ENCODE measurements around the gene TTLL8.

Gene TTLL8

DNA sequence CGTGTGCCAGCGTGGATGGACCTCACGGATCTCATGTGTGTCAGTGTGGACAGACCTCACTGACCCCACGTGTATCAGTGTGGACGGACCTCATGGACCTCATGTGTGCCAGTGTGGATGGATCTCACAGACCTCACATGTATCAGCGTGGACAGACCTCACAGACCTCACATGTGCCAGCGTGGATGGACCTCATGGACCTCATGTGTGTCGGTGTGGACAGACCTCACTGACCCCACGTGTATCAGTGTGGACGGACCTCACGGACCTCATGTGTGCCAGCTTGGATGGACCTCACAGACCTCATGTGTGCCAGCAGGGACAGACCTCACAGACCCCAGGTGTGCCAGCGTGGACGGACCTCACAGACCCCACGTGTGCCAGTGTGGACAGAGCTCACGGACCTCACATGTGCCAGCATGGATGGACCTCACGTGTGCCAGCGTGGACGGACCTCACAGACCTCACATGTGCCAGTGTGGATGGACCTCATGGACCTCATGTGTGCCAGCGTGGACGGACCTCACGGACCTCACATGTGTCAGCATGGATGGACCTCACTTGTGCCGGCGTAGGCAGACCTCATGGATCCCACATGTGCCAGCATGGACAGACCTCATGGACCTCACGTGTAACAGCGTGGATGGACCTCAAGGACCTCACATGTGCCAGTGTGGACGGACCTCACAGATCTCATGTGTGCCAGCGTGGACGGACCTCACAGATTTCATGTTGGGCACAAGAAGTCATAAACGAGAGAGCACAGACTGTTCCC is 18.2 kb downstream of the TTLL8 start:
- no peak for DNase-seq

DNA sequence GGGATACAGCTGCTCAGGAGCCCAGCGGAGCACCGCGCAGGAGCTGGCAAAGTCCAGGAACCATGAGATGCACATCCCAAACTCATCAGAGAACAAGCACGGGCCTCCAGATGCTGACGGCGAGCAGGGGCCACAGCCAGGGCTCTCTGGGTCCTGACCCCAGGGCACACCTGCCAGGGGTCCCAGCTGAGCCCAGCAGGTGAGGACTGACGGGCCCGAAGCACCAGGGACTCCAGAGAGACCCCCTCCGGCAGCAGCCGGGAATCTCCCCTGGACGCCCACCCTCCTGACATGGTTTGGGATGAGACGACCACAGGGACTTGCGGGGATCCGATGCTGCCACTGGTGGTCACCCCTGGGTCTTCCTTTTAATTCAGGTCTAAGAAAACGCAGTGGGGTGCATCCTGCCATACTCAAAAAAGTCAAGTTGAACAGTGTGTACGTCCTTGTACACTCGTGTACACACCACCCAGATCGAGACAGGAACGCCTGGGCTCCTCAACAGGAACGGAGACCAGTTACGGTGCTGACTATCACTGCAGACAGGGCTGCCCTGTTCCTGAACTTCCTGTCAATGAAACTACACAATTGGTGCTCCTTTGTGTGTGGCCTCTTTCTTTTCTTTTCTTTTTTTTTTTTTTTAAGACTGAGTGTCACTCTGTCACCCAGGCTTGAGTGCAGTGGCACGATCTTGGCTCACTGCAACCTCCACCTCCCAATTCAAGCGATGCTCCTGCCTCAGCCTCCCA is 21.9 kb downstream of the TTLL8 start:
- no peak for DNase-seq

DNA sequence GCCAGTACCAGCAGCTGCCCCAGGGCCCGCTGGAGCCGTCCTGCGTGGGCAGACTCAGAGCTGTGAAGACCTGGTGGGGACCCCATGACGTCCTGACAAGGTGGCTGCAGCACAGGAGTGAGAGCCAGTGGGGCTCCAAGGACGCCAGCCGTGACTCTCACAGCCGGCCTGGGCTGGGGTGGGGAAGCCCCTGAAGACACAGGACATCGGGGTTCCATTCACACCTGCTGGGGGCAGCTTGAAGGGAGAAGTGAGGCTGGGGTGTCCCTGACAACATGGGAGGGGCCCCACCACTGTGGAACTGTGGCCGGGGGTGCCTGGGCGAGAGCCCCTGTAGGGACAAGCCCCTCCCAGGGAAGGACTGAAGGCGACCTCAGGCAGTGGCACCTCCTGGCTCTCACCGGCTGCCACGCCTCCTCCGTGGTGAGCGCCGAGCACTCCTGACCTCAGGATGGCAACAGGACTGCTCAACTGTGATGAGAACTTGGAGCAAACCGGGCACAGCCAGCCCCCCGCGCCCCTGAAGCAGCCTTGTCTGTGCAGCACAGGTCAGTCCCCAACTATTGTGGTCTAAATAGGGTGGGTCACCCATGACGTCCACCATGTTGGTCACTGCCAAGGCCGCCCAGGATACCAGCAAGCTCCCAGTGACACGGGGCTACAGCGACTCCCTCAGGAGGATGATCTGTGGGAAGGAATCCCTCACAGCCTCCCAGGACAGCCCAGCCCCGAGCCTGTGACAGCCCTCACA is 22.8 kb downstream of the TTLL8 start:
- DNase-seq: no peak

DNA sequence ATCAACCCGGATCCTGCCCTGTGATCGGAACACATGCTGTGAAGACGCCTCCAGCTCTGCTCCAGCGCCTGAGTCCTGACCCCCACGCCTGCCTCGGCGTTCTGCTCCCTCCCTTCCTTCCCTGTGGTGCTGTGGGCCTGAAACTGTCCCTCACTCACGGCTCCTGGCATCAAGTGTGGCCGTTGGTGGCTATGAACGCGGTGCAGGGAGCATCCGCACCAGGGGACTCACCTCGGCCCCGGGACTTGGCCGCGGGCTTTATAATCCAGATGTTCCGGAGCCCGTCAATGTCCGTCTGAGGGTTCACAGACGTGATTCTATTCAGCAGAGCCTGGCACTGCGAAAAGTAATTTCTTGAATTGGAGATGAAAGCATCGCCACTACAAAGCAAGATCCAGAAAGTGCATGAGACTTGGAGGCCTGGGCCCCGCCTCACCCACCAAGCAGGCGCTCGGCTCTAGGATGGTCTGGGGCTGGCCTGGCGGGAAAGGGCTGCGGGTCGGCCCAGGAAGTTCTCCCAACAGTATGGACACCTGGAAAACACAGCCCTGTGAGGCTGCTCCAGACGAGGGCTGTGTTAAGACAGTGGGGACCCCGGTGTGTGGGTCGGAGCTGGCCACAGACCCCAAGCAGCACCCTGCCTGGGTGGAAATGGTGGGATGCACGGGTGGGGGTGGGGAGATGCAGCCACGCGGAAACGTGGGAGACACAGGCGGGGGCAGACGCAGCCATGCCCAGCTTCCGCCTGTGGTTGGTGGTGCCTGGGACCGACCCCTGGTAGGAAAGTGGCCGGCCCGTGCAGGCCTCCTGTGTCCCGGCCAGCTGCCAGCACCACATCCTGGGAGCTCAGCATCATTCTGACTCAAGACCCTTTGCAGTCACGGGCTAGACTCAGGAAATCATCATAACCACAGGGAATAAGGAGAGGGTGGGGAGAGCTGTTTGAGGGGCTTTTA is 23.7 kb downstream of the TTLL8 start:
- no peak for DNase-seq

DNA sequence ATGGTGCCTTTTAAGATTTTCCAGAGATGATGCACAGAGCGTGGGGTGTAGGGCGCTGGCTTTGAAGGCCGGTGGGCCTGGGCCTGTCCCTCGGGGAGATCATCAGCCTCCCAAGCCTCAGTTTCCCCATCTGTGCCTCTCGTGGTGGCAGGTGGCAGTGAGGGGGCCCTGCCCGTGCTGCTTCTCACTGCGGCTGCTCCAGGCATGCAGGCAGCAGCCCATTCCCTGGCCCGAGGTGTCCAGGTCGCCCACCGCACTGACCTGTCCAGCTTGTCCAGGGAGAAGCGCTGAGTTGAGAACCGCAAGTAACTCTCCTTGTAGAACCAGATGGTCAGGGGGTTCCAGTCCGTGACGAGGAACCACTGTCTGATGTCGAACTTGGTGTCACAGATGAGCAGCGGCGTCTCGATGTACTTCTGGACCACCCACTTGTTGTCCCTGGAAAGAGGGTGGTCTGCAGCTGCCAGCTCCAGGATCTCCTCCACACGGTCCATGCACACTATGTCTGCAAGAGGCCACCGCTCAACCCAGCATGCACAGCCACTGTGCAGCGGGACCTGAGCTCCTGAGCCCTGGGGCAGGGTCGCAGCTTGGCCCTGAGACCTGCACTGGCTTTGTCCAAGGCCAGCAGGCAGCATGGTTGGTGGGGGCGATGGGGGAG is 25.0 kb downstream of the TTLL8 start:
- DNase-seq: no peak

DNA sequence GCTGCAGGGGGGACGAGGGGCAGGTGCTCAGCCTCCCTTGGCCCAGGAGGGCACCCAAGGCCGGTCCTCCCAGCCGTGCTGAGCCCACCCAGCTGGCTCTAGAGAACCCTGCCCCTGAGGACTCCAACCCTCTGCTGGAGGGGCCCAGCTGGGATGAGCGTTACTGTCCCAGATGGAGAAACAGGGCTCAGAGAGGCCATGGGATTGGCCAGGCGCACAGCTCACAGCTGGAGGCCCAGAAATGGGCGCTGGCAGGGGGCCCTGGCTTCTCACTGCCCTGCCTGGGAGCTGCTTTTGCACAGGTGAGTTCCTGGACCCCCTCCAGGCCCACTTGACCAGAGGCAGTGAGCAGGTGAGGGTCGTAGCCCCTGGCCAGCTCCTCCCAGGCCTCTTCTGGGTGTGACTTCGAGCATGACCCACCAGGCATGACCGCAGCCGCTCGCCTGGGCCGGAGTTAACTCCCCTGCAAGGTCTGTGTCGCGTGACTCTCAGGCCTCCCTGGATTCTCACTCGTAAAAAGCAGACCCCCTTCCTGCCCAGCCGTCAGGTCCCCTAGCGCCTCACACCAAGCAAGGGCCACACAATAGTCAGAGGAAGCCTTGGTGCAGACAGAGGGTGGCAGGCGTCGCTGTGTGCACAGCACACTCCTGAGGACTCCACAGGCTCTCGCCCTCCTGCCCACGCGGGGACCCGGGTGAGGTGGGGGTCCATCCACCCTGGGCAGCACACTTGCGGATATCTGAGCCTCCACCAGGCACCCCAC is 25.8 kb downstream of the TTLL8 start:
- no peak for DNase-seq

DNA sequence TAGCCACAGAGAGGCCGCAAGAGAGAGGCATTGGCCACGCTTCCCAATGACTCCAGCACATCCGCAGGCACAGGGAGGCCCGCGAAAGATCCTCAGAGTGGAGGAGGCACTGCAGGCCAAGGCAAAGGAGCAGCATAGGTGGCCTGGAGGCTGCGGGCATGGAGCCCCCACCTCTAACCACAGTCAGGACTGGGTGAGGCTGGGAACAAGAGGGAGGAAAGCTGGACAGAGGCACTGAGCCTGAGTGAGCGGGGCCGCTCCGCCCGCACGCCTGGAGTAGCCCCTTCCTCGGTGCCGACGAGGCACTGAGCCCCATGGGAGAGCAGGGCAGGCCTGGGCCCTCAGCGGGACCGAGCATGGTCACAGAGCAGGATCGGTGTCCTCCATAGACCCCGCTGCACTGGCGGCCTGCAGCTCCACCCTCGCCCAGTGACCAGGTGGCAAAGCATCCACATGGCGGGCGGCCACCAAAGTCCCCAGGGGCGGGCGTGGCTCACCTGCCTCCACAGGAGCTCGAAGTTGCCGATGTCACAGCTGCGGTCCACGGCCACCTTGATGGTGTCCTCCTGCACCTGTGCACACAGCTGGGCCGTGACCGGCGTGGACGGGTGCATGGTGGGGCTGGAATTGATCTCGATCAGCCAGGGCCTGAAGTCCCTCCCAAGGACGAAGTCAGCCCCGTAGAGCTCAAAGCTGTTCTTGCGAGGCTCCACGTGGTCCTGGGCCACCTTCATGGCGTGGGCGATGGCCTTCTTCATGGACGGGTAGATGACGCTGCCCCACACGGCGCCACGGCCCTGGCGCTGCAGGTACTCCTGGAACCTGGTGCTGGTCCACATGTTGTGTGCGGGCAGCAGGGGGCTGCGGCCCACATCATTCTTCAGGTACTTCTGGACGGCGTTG is 26.7 kb downstream of the TTLL8 start:
- no peak for DNase-seq

DNA sequence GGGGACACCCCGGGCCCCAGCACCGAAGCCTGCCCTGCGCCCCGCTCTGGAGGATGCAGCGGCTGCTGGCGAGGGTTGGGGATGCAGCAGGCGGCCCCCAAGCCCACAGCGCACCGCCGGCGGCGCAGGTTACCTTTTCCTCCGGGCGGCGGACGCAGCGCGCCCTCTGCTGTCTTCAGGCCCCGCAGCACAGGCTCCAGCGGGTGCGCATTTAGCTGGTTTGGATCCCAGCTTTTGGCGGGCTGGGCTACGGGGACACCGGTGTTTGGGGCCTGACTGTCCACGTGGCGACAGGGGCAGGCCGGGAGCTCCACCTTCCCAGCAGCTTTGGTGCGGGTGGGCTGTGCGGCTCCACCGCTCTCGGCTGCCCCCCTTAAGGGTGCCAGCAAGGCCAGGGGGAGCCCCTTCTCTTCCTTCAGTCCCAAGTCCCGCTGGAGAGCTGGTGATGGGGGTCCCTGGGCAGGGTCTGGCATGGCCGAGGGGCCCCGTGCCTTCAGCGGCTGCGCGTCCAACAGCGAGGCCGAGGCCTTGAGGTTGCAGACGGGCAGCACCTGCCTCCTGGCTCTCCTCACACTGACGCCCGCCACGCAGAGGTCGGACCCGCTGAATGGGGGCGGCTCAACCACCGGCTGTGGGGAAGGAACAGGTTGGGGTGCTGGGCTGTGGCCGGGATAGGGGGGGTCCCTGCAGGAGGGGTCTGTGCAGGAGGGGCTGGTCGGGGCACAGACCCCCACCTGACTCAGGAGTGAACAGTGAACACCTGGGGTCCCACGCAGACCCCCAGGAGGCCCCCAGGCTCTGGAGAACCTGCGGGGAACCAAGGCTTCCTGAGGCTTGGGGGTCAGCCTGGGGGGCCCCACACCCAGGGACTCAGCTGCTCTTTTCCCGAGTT is 27.6 kb downstream of the TTLL8 start:
- peak; percentile 72 for DNase-seq

DNA sequence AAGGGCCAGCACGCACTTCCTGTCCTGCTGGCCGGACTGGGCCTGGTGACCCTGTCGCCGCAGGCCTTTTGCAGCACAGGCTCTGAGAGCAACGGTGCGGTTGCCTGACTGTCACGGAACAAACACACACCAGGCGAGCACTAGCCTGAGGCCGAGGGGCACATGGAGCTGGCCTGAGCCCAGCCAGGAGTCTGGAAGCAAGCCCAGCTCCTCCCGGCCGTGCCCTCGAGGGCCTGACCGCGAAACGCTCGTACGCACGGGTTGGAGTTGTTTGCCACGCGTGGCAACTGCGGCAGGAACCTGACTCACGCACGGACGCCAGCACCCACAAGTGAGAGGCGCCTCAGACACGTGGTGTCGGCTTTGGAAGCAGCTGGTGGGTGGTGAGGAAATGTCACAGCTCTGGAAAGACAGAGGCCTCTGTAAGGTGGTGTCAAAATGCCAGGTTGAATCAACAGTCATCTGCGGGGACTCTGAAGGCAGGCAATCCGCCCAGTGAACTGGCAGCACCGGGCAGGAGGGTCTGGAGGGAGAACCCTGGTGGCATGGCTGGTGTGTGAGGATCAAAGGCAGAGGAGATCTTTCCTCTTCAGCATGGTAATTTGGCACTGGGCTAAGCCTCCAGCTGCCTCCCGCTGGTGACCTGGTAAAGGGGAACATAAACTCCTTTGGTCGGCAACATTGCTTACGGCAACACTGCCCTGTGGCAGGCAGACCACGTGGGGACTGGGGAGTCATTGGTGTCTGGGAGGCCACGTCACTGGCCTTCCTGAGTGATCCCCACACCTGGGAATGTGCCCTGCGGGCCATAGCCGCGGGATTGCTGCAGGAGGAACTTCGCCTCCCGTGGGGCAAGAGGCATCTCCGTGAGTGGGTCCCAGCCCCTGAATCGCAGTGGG is 30.2 kb downstream of the TTLL8 start:
- no peak for DNase-seq

DNA sequence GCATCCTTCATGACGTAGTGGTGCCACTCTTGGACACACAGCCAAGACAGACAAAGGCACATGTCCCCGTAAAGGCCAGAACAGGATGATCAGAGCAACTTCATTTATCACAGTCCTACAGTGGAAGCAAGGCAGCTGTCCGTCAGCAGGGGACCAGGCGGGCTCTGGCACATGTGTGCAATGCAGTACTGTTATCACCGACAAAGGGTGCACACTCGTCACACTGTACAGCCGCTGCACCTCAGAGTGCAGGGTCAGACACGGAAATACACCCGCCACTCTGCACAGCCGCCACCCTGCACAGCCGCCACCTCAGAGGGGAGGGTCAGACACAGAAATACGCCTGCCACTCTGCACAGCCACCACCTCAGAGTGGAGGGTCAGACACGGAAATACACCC is 32.1 kb downstream of the TTLL8 start:
- no peak for DNase-seq

DNA sequence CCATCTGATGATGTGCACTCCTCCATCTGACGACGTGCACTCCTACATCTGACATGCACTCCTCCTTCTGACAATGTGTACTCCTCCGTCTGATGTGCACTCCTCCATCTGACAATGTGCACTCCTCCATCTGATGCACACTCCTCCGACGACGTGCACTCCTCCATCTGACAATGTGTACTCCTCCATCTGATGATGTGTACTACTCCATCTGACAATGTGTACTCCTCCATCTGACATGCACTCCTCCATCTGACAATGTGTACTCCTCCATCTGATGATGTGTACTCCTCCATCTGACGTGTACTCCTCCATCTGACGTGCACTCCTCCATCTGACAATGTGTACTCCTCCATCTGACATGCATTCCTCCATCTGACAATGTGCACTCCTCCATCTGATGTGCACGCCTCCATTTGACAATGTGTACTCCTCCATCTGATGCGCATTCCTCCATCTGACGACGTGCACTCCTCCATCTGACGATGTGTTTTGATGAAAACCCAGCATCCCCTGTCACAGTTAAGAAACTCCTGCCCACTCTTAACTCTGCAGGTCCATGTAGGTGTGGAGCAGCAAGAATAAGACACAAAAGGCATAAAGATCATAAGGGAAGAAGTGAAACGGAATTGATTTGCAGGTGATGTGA is 35.8 kb downstream of the TTLL8 start:
- no peak for DNase-seq

DNA sequence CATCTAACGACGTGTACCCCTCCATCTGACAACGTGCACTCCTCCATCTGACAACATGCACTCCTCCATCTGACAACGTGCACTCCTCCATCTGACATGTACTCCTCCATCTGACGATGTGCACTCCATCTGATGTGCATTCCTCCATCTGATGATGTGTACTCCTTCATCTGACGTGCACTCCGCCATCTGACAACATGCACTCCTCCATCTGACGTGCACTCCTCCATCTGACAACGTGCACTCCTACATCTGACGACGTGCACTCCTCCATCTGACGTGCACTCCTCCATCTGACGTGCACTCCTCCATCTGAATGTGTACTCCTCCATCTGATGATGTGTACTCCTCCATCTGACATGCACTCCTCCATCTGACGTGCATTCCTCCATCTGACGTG is 37.5 kb downstream of the TTLL8 start:
- no peak for DNase-seq

DNA sequence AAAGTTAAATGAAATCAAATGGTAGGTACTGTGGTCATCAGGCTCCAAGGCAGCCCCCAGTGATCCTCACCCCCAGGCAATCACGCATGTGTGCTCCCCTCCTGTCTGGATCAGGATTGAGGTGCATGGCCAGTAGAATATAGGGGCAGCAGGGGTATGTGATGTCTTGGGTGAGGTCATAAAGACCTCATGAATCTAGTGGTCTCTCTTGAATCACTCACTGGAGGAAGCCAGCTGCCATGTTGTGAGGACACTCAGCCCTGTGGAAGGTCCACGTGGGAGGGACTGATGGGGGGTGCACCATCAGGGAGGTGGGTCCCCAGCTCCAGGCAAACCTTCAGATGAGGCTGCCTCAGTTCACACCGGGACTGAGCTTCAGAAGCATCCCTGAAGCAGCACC is 38.8 kb downstream of the TTLL8 start:
- no peak for DNase-seq

DNA sequence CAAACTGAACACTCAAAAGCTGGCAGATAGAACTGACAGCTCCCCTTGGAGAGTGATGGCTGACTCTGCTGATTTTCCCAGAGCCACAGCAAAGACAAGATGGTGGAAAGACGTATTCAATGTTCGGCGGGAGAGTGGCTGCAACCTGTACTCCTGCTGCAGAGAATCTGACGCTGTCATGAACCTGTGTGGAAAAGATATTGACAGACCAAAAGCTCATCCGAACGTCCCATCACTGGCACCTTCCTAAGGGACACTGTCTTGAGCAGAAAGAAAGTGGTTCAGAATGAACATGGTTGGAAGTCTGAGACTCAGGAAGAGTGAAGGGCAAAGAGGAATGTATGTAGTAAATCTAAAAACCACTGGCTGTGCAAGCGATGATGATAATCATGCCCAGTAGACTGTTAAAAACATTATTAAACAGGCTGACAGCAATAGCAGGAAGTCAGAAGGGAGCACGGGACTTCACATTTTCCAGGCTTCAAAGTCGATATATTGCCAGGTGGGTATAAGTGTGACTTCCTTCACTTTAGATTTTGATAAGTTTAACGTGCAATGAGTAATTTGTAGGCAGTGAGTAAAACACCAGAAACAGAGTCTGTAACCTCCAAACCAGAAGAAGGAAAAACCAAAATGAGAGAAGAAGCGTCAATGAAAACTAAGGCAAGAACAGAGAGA is 39.4 kb downstream of the TTLL8 start:
- no peak for DNase-seq

DNA sequence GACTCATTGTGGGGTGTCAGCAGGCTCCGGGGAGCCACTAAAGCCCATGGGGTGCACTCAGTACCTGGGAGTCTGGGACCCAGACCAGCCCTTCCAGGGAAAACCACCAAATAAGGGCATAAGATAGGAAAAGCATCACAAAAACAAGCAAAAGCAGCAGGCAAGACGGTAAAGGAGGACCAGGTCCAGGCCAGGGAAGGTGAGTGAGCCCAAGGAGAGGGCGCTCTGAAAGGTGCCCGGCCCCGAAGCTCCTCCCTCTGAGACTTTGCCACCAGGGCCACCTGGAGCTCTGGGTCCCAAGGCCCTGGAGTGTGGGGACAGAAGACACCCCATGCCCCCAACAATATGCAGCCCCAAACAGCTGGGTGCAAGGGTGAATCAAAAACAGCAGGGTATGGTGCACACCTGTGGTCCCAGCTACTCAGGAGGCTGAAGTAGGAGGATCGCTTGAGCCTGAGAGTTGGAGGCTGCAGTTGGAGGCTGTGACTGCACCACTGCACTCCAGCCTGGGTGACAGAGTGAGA is 40.3 kb downstream of the TTLL8 start:
- no peak for DNase-seq

DNA sequence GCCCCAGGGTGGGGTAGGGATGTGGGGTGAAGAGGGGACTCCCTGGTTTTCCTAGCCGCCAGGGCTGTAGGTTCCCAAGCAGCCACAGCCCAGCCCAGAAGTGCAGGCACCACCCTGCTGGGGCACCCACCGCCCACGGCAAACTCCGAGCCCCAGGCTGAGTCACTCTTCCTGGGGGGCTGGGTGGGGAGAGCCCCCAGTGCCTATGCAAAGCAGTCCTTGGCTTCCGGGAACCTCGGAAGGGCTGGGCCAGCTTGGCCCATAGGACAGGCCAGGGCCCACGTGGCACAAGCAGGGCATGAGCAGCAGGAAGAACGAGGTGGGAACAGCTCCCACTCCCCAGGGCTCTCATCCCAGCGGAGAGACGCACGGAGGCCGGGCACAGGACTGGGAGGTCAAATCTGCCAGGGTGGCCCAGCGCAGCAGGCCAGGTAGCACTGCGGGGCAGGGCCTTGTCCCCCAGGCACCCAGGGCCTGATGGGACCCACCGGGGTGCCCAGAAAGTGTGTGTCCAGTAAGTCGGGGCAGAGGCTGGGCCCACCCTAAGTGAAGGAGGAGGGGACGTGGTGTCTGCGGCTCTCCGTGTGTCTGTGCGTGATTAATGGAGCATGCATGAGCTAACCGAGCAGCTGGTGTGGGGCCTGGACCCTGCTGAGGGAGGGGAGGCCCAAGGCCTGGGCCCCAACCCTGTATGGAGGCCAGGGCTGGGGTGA is 41.0 kb downstream of the TTLL8 start:
- DNase-seq: no peak

All from femur (tissue), 1 donor.